ENCODE results near the gene ANKS6. TPM values are rescaled to one million over a fixed set of nuclear protein-coding genes. Genes with fewer than 3 reads are reported as not detected.

ANKS6 gene
- total RNA-seq, 2 experiments from 2014 or later: 11.8 to 12.2 TPM

- ATAC-seq (ENCODE audit: poor library complexity) (no peak), DNase-seq (no peak)
- Mint-ChIP-seq H3K27me3 (peaks cover 80% of the 10 kb centered on the region), H3K9me3 (no peaks in the 10 kb centered on the region), H3K27ac (no peak overlapping the region), H3K36me3 (ENCODE audit: low read depth) (no peaks in the 10 kb centered on the region), H3K4me1 (ENCODE audit: low read depth) (no peaks in the 10 kb centered on the region), H3K4me3 (no peak overlapping the region)
- Histone ChIP-seq H3K4me1 (ENCODE audit: insufficient read depth, low read length) (peaks cover 5% of the 10 kb centered on the region), H3K4me3 (ENCODE audit: low read length) (no peak overlapping the region), H3K36me3 (ENCODE audit: insufficient read depth, low read length) (no peaks in the 10 kb centered on the region), H3K27me3 (ENCODE audit: control insufficient read depth in 1 of 2, insufficient read depth in 2 of 2, low read length in 2 of 2) (peaks cover 12 to 29% of the 10 kb centered on the region in 2 experiments), H3K9me3 (ENCODE audit: control insufficient read depth in 1 of 2, insufficient read depth in 1 of 2, low read length in 2 of 2) (peaks cover 0 to 9% of the 10 kb centered on the region in 2 experiments), H3K27ac (ENCODE audit: low read depth in 1 of 2, low read length in 2 of 2) (no peak overlapping the region)
- TF ChIP-seq, protein P1, sequence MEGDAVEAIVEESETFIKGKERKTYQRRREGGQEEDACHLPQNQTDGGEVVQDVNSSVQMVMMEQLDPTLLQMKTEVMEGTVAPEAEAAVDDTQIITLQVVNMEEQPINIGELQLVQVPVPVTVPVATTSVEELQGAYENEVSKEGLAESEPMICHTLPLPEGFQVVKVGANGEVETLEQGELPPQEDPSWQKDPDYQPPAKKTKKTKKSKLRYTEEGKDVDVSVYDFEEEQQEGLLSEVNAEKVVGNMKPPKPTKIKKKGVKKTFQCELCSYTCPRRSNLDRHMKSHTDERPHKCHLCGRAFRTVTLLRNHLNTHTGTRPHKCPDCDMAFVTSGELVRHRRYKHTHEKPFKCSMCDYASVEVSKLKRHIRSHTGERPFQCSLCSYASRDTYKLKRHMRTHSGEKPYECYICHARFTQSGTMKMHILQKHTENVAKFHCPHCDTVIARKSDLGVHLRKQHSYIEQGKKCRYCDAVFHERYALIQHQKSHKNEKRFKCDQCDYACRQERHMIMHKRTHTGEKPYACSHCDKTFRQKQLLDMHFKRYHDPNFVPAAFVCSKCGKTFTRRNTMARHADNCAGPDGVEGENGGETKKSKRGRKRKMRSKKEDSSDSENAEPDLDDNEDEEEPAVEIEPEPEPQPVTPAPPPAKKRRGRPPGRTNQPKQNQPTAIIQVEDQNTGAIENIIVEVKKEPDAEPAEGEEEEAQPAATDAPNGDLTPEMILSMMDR (IDR thresholded peaks at IDR 0.05): no peak
- POLR2A ChIA-PET: no interaction called here
- CTCF ChIA-PET: no interaction called here
- intact Hi-C loops (cut with DNase I, micrococcal nuclease): no loop called here
Observed at GRCh38 chr9:98702340-98702739, 94.0 kb downstream of the ANKS6 start.

DNA sequence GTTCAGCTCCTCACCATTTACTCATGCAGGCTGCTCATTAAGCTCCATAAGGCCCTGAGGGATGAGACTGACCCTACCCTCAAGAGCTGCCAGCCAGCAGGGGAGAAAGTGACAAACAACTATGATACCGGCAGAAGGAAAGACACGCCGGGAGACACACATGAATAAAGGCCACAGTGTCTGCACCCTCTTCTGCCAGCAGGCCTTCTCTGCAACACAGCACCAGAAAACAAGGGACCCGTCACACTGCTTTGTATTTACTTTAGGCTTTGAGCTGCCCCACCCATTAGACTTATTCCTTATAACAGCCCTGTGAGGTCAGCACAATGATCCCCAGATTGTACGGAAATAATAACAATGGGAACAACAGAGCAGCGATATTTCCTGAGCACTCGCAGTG, 94.8 kb downstream of the ANKS6 start:
- H3K27me3 ChIP-seq (ENCODE audit: control insufficient read depth in 1 of 2, insufficient read depth in 2 of 2, low read length in 2 of 2): peaks cover 7 to 22% of the 10 kb centered on the region in 2 experiments
- peaks cover 0 to 3% of the 10 kb centered on the region in 2 experiments for H3K9me3 ChIP-seq (ENCODE audit: control insufficient read depth in 1 of 2, insufficient read depth in 1 of 2, low read length in 2 of 2)
- H3K9me3 Mint-ChIP-seq: no peaks in the 10 kb centered on the region
- H3K4me3 ChIP-seq (ENCODE audit: low read length): no peak overlapping the region
- H3K4me3 Mint-ChIP-seq: no peak overlapping the region
- intact Hi-C loops (cut with DNase I, micrococcal nuclease): no loop called here
- H3K27me3 Mint-ChIP-seq: peaks cover 75% of the 10 kb centered on the region
- no peaks in the 10 kb centered on the region for H3K36me3 Mint-ChIP-seq (ENCODE audit: low read depth)
- H3K4me1 Mint-ChIP-seq (ENCODE audit: low read depth): no peaks in the 10 kb centered on the region
- POLR2A ChIA-PET: no interaction called here
- ATAC-seq (ENCODE audit: poor library complexity) (no peak), DNase-seq (no peak)
- H3K4me1 ChIP-seq (ENCODE audit: insufficient read depth, low read length): no peaks in the 10 kb centered on the region
- CTCF ChIA-PET: no interaction called here
- TF ChIP-seq, protein P1 (IDR thresholded peaks at IDR 0.05): no peak
- no peak overlapping the region for H3K27ac ChIP-seq (ENCODE audit: low read depth in 1 of 2, low read length in 2 of 2)
- no peak overlapping the region for H3K27ac Mint-ChIP-seq
- no peaks in the 10 kb centered on the region for H3K36me3 ChIP-seq (ENCODE audit: insufficient read depth, low read length)

GRCh38 chr9:98700801-98701200, 95.6 kb downstream of the ANKS6 start:
- ChIA-PET CTCF (no interaction called here), POLR2A (no interaction called here)
- Histone ChIP-seq H3K36me3 (ENCODE audit: insufficient read depth, low read length) (no peaks in the 10 kb centered on the region), H3K27me3 (ENCODE audit: control insufficient read depth in 1 of 2, insufficient read depth in 2 of 2, low read length in 2 of 2) (peaks cover 2 to 16% of the 10 kb centered on the region in 2 experiments), H3K4me1 (ENCODE audit: insufficient read depth, low read length) (no peaks in the 10 kb centered on the region), H3K9me3 (ENCODE audit: control insufficient read depth in 1 of 2, insufficient read depth in 1 of 2, low read length in 2 of 2) (peaks cover 0 to 3% of the 10 kb centered on the region in 2 experiments), H3K4me3 (ENCODE audit: low read length) (no peak overlapping the region), H3K27ac (ENCODE audit: low read depth in 1 of 2, low read length in 2 of 2) (no peak overlapping the region)
- Mint-ChIP-seq H3K27ac (no peak overlapping the region), H3K9me3 (no peaks in the 10 kb centered on the region), H3K27me3 (peaks cover 72% of the 10 kb centered on the region), H3K4me3 (no peak overlapping the region), H3K4me1 (ENCODE audit: low read depth) (no peaks in the 10 kb centered on the region), H3K36me3 (ENCODE audit: low read depth) (no peaks in the 10 kb centered on the region)
- TF ChIP-seq, protein P1 (IDR thresholded peaks at IDR 0.05): no peak
- DNase-seq (no peak), ATAC-seq (ENCODE audit: poor library complexity) (no peak)
- intact Hi-C loops (cut with DNase I, micrococcal nuclease): no loop called here

All from CD4-positive, alpha-beta T cell (primary cell).